Nephron (organoid): ENCODE results near the gene PODXL2.

Source experiments
- H3K27ac Mint-ChIP-seq, 3 experiments: 2 replicates each; pipeline ENCODE4 v1.8.0; 2020; ENCODE audit warnings: mixed read lengths in 3 of 3, mild to moderate bottlenecking in 2 of 3, moderate library complexity in 1 of 3
- H3K27me3 Mint-ChIP-seq: 2 replicates; pipeline ENCODE4 v1.8.0; 2021; ENCODE audit warnings: low read depth, mild to moderate bottlenecking, moderate library complexity, mixed read lengths
- H3K36me3 Mint-ChIP-seq: 2 replicates; pipeline ENCODE4 v1.8.0; 2020; ENCODE audit warnings: low read depth, mixed read lengths
- H3K4me1 Mint-ChIP-seq: 2 replicates; pipeline ENCODE4 v1.8.0; 2020; ENCODE audit warnings: mixed read lengths
- H3K4me3 Mint-ChIP-seq, 3 experiments: 2 replicates each; pipeline ENCODE4 v1.8.0; 2020; ENCODE audit warnings: mild to moderate bottlenecking in 3 of 3, mixed read lengths in 3 of 3, moderate library complexity in 2 of 3
- H3K9me3 Mint-ChIP-seq: 2 replicates; pipeline ENCODE4 v1.8.0; 2020; ENCODE audit warnings: mixed read lengths
- TF ChIP-seq, protein P1 (sequence below), 3 experiments: fragments of 200-600 bp; sonication (generic); IDR thresholded peaks; one replicate each; pipeline ENCODE4 v1.5.0; 2021; ENCODE audit warnings: antibody characterized with exemption in 3 of 3; ENCODE audit not compliant: unreplicated experiment in 3 of 3

PODXL2 gene

DNA sequence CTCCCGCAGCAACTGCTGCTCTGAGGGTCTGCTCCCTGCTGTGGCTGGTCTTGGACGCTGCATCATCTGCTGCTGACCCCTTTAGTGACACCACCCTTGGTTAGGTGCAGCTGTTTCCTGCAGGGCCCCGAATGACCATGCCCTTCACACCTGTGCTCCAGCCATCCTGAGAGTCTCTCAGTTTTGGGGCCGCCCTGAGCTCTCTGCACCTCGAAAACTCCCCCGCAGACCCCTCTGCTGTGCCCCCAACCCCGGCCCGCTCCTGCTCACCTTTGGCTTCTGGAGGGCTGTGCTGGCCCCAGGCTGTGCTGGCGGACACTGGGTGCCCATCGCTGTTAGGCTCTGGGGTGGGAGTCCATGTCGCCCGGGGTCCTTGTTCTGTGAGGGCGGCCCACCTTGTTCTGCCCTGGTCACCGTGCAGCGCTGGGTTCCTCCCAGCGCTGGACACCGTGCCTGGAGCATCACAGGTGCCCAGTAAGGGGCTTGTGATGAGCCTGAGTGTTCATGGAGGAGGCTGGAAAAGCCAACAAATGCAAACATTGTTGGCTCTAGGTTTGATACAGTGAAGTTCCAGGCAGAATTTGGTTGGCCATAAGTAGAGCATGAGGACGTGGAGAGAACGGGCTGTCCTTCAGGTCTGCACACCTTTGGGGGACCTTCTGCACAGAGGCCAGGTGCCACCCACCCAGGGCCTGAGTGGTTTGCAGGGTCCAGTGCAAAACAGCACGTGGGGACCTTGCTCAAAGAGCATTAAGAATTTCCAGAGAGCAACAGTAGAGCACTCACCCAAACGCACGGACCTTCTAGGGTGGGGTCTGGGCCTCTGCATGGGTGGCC is 56.1 kb downstream of the PODXL2 start:
- Mint-ChIP-seq H3K9me3 (no peaks in the 10 kb centered on the region), H3K4me1 (peaks cover 15% of the 10 kb centered on the region), H3K27me3 (peaks cover 7% of the 10 kb centered on the region), H3K27ac (no peak overlapping the region), H3K4me3 (no peak overlapping the region), H3K36me3 (no peaks in the 10 kb centered on the region)
- TF ChIP-seq, protein P1, sequence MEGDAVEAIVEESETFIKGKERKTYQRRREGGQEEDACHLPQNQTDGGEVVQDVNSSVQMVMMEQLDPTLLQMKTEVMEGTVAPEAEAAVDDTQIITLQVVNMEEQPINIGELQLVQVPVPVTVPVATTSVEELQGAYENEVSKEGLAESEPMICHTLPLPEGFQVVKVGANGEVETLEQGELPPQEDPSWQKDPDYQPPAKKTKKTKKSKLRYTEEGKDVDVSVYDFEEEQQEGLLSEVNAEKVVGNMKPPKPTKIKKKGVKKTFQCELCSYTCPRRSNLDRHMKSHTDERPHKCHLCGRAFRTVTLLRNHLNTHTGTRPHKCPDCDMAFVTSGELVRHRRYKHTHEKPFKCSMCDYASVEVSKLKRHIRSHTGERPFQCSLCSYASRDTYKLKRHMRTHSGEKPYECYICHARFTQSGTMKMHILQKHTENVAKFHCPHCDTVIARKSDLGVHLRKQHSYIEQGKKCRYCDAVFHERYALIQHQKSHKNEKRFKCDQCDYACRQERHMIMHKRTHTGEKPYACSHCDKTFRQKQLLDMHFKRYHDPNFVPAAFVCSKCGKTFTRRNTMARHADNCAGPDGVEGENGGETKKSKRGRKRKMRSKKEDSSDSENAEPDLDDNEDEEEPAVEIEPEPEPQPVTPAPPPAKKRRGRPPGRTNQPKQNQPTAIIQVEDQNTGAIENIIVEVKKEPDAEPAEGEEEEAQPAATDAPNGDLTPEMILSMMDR (IDR thresholded peaks at IDR 0.05; ENCODE audit: unreplicated experiment in 3 of 3) = no peak

DNA sequence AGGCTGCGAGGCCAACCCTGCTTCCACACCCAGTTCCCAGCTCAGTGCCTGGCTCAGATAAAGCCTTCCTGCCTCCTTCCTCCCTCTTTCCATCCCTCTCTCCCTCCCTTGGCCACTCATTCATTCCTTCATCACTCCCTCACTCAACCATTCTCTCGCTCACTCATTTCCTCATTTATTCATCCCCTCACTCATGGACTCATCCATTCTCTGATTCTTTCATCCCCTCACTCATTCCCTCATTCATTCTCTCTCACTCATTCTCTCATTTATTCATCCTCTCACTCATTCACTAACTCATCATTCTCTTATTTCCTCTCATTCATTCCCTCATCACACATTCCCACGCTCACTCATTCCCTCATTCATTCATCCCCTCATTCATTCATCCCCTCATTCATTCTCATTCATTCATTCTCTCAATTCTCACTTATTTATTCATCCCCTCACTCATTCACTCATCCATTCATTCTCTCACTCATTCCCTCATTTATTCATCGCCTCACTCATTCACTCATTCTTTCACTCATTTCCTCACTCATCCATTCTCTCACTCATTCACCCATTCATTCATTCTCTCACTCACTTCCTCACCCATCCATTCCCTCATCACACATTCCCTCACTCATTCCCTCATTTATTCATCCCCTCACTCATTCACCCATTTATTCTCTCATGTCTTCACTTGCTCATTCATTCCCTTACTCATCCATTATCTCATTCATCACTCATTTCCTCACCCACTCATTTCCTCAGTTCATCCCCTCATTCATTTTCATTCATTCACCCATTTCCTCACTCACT is 56.9 kb downstream of the PODXL2 start:
- peaks cover 15% of the 10 kb centered on the region for H3K4me1 Mint-ChIP-seq
- H3K9me3 Mint-ChIP-seq = no peaks in the 10 kb centered on the region
- peaks cover 7% of the 10 kb centered on the region for H3K27me3 Mint-ChIP-seq
- TF ChIP-seq, protein P1 (IDR thresholded peaks at IDR 0.05; ENCODE audit: unreplicated experiment in 3 of 3) = no peak
- no peak overlapping the region for H3K4me3 Mint-ChIP-seq
- no peak overlapping the region for H3K27ac Mint-ChIP-seq
- H3K36me3 Mint-ChIP-seq = no peaks in the 10 kb centered on the region

DNA sequence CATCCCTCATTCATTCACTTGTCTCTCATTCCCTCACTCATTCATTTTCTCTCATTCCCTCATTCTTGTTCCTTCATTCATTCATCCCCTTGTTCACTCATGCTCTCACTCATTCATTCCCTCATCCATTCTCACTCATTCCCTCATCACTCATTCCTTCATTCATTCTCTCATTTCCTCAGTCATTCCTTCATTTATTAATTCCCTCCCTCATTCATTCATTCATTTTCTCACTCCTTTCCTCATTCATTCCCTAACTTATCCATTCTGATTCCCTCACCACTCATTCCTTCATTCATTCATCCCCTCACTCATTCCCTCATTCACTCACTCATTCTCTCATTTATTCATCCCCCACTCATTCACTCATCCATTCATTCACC is 57.5 kb downstream of the PODXL2 start:
- H3K27ac Mint-ChIP-seq = no peak overlapping the region
- no peaks in the 10 kb centered on the region for H3K36me3 Mint-ChIP-seq
- no peaks in the 10 kb centered on the region for H3K9me3 Mint-ChIP-seq
- peaks cover 5% of the 10 kb centered on the region for H3K27me3 Mint-ChIP-seq
- TF ChIP-seq, protein P1 (IDR thresholded peaks at IDR 0.05; ENCODE audit: unreplicated experiment in 3 of 3) = no peak
- H3K4me3 Mint-ChIP-seq = no peak overlapping the region
- H3K4me1 Mint-ChIP-seq = peaks cover 9% of the 10 kb centered on the region

DNA sequence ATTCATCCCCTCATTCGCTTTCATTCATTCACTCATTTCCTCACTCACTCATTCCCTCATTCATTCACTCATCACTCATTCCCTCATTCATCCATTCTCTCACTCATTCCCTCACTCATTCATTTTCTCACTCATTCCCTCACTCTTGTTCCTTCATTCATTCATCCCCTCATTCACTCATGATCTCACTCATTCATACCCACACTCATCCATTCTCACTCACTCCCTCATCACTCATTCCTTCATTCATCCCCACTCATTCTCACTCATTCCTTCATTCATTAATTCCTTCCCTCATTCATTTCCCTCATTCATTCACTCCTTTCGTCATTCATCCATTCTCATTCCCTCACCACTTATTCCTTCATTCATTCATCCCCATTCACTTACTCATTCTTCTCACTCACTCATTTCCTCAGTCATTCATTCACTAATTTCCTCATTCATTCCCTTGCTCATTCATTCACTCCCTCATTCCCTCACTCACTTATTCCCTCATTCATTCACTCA is 58.3 kb downstream of the PODXL2 start:
- no peaks in the 10 kb centered on the region for H3K9me3 Mint-ChIP-seq
- H3K4me1 Mint-ChIP-seq = peaks cover 5% of the 10 kb centered on the region
- H3K27ac Mint-ChIP-seq = no peak overlapping the region
- TF ChIP-seq, protein P1 (IDR thresholded peaks at IDR 0.05; ENCODE audit: unreplicated experiment in 3 of 3) = no peak
- no peaks in the 10 kb centered on the region for H3K36me3 Mint-ChIP-seq
- H3K27me3 Mint-ChIP-seq = peaks cover 4% of the 10 kb centered on the region
- H3K4me3 Mint-ChIP-seq = no peak overlapping the region

DNA sequence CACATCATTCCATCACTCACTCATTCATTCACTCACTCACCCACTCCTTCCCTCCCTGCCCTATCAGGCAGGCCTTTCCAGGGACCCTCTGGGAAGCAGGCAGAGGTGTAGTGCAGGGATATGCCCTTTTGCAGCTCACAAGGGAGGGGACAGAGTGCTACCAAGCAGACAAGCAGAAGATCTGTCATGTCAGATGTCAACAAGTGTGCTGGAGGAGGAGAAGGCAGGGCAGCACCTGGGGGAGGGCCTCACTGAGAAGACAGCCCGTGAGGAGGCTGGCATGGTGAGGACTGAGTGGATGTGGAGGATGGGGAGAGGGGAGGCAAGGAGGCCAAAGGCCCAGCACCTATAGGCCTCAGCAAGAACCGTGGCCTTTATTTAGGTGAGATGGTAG is 59.0 kb downstream of the PODXL2 start:
- H3K4me1 Mint-ChIP-seq = peaks cover 5% of the 10 kb centered on the region
- H3K27me3 Mint-ChIP-seq = peaks cover 7% of the 10 kb centered on the region
- no peaks in the 10 kb centered on the region for H3K36me3 Mint-ChIP-seq
- no peaks in the 10 kb centered on the region for H3K9me3 Mint-ChIP-seq
- TF ChIP-seq, protein P1 (IDR thresholded peaks at IDR 0.05; ENCODE audit: unreplicated experiment in 3 of 3) = no peak
- no peak overlapping the region for H3K27ac Mint-ChIP-seq
- no peak overlapping the region for H3K4me3 Mint-ChIP-seq
